ENCODE measurements around the gene MAGEA8. TPM values are rescaled to one million over a fixed set of nuclear protein-coding genes. Genes with fewer than 3 reads are reported as not detected.
"Not testable (repeated sequence)": the region's sequence is repeated elsewhere in the genome, so short reads cannot be mapped to it uniquely, and the experiment has no call there.

The MAGEA8 gene
- total RNA-seq, 4 donors from 2014 or later, result not detected

- TF ChIP-seq CTCF (IDR thresholded peaks at IDR 0.05; ENCODE audit: low read depth), result not testable (repeated sequence)
Observed at GRCh38 chrX:149929400-149929799, 48.4 kb downstream of the MAGEA8 start, which contains the start of gene HSFX4. HSFX4 (plus strand) TSS chrX:149929573; CDS start chrX:149929645, 72 bp downstream.

Other genes starting within 250 kb of the MAGEA8 start
- 10 to 100 TPM; 15.1 to 20.2 (median 18.9) TPM for gene TMEM185A, start 249.4 kb upstream of the MAGEA8 start, total RNA-seq
- gene MAGEA11, start 169.1 kb upstream of the MAGEA8 start, total RNA-seq, result not detected
- 1 to 10 TPM in 2 of 4 donors, under 1 TPM in 2; 0.33 to 1.7 (median 0.83) TPM for gene HSFX1, start 107.1 kb upstream of the MAGEA8 start, total RNA-seq
- gene MAGEA9, start 99.3 kb upstream of the MAGEA8 start, total RNA-seq, result not detected
- not detected for gene HSFX4, start 48.4 kb downstream of the MAGEA8 start, total RNA-seq
- 10 to 100 TPM; 11.7 to 35.8 (median 15.9) TPM for gene EOLA2, start 57.3 kb downstream of the MAGEA8 start, total RNA-seq

Data from subcutaneous adipose tissue (tissue), 4 donors.